ENCODE measurements around the gene TENT5A.

Gene TENT5A

GRCh38 chr6:81768150-81768942 lies 15.9 kb upstream of the TENT5A start:
- no peak for DNase-seq
- H3K79me2 ChIP-seq (ENCODE audit: low read length) = no peaks in the 10 kb centered on the region
- H3K36me3 ChIP-seq (replicated peaks; ENCODE audit: insufficient read depth, low read length) = no peaks in the 10 kb centered on the region

GRCh38 chr6:81767163-81767891 lies 14.8 kb upstream of the TENT5A start:
- DNase-seq = no peak
- Histone ChIP-seq H3F3A (ENCODE audit: insufficient read depth, low read length) (no peaks in the 10 kb centered on the region), H3K4me3 (ENCODE audit: low read length) (no peak overlapping the region), H3K4me1 (ENCODE audit: low read length) (no peaks in the 10 kb centered on the region), H3K27me3 (replicated peaks; ENCODE audit: insufficient read depth, low read length) (no peaks in the 10 kb centered on the region), H3K36me3 (replicated peaks; ENCODE audit: insufficient read depth, low read length) (no peaks in the 10 kb centered on the region), H3K79me2 (ENCODE audit: low read length) (no peaks in the 10 kb centered on the region), H3K9ac (ENCODE audit: low read length) (no peak overlapping the region), H2AFZ (ENCODE audit: low read length) (no peak overlapping the region), H3K9me2 (replicated peaks; ENCODE audit: insufficient read depth, low read length) (no peaks in the 10 kb centered on the region), H3K9me3 (replicated peaks; ENCODE audit: insufficient read depth, low read length) (no peaks in the 10 kb centered on the region), H4K20me1 (ENCODE audit: insufficient read depth, low read length) (no peaks in the 10 kb centered on the region), H3K27ac (ENCODE audit: low read length) (no peak overlapping the region), H3K4me2 (ENCODE audit: low read depth, low read length) (no peak overlapping the region)
- no peak for TF ChIP-seq EZH2 (optimal IDR thresholded peaks at IDR 0.05; ENCODE audit: low read depth, low read length)
- no peak for TF ChIP-seq CTCF (IDR thresholded peaks at IDR 0.05; ENCODE audit: low read length)
- TF ChIP-seq EZH2phosphoT487 (IDR thresholded peaks at IDR 0.05; ENCODE audit: low read length) = no peak

More at GRCh38 chr6:81768150-81768942, 15.9 kb upstream of the TENT5A start:
- H3K9me2 ChIP-seq (replicated peaks; ENCODE audit: insufficient read depth, low read length) = no peaks in the 10 kb centered on the region
- H3K9me3 ChIP-seq (replicated peaks; ENCODE audit: insufficient read depth, low read length) = no peaks in the 10 kb centered on the region
- no peak overlapping the region for H3K4me2 ChIP-seq (ENCODE audit: low read depth, low read length)
- no peak overlapping the region for H2AFZ ChIP-seq (ENCODE audit: low read length)
- H3K27me3 ChIP-seq (replicated peaks; ENCODE audit: insufficient read depth, low read length) = no peaks in the 10 kb centered on the region
- no peaks in the 10 kb centered on the region for H3F3A ChIP-seq (ENCODE audit: insufficient read depth, low read length)
- no peak overlapping the region for H3K9ac ChIP-seq (ENCODE audit: low read length)
- TF ChIP-seq EZH2phosphoT487 (IDR thresholded peaks at IDR 0.05; ENCODE audit: low read length) = no peak
- no peak for TF ChIP-seq CTCF (IDR thresholded peaks at IDR 0.05; ENCODE audit: low read length)
- no peak overlapping the region for H3K4me3 ChIP-seq (ENCODE audit: low read length)
- no peaks in the 10 kb centered on the region for H4K20me1 ChIP-seq (ENCODE audit: insufficient read depth, low read length)
- H3K27ac ChIP-seq (ENCODE audit: low read length) = no peak overlapping the region
- H3K4me1 ChIP-seq (ENCODE audit: low read length) = no peaks in the 10 kb centered on the region

- Histone ChIP-seq H3K9ac (ENCODE audit: low read length) (no peak overlapping the region), H3K27me3 (replicated peaks; ENCODE audit: insufficient read depth, low read length) (no peaks in the 10 kb centered on the region), H3K27ac (ENCODE audit: low read length) (no peak overlapping the region), H3K9me2 (replicated peaks; ENCODE audit: insufficient read depth, low read length) (no peaks in the 10 kb centered on the region), H4K20me1 (ENCODE audit: insufficient read depth, low read length) (no peaks in the 10 kb centered on the region), H3F3A (ENCODE audit: insufficient read depth, low read length) (no peaks in the 10 kb centered on the region), H3K79me2 (ENCODE audit: low read length) (no peaks in the 10 kb centered on the region), H3K4me1 (ENCODE audit: low read length) (no peaks in the 10 kb centered on the region), H2AFZ (ENCODE audit: low read length) (no peak overlapping the region), H3K4me3 (ENCODE audit: low read length) (no peak overlapping the region), H3K36me3 (replicated peaks; ENCODE audit: insufficient read depth, low read length) (no peaks in the 10 kb centered on the region), H3K9me3 (replicated peaks; ENCODE audit: insufficient read depth, low read length) (no peaks in the 10 kb centered on the region), H3K4me2 (ENCODE audit: low read depth, low read length) (no peak overlapping the region)
- TF ChIP-seq EZH2 (optimal IDR thresholded peaks at IDR 0.05; ENCODE audit: low read depth, low read length) (no peak), CTCF (IDR thresholded peaks at IDR 0.05; ENCODE audit: low read length) (no peak), EZH2phosphoT487 (IDR thresholded peaks at IDR 0.05; ENCODE audit: low read length) (no peak)
- DNase-seq = no peak
Observed at GRCh38 chr6:81766482-81767069, 14.1 kb upstream of the TENT5A start.
